Naive thymus-derived CD4-positive, alpha-beta T cell (primary cell): ENCODE data around the gene DNAH8. TPM values are rescaled to one million over a fixed set of nuclear protein-coding genes. Genes with fewer than 3 reads are reported as not detected.
A peak's percentile ranks its signal among the peaks of the same experiment; 100 is the strongest.
"Not testable (repeated sequence)": the region's sequence is repeated elsewhere in the genome, so short reads cannot be mapped to it uniquely, and the experiment has no call there.

Experiments
- ATAC-seq: fragments of 150-1000 bp; cut with Tn5 transposase; 2 replicates; pipeline ENCODE4 v1.10.0; 2021; ENCODE audit warnings: mild to moderate bottlenecking, moderate library complexity
- CTCF ChIA-PET: fragments of 350-600 bp; sonication (Branson Sonifier 250); formaldehyde crosslinking; loops from one replicate; lab custom pipeline; 2021; ENCODE audit warnings: antibody characterized with exemption; lab: Charles Lee
- POLR2A ChIA-PET: fragments of 350-600 bp; sonication (Branson Sonifier 250); formaldehyde crosslinking; loops from one replicate; lab custom pipeline; 2021; ENCODE audit warnings: antibody characterized with exemption, inconsistent platforms; lab: Charles Lee
- DNase-seq, 9 donors: peaks; one replicate each; pipeline versions ENCODE4 v3.0.0 to v3.0.0-alpha.2; 2020 to 2022; ENCODE audit warnings: mixed read lengths in 1 of 9
- H3K27ac ChIP-seq: one replicate; pipeline ENCODE4 v1.7.0; 2013; ENCODE audit warnings: mild to moderate bottlenecking, low read depth, low read length, moderate library complexity
- H3K27me3 ChIP-seq, 2 donors: one replicate each; pipeline ENCODE4 v1.7.0; 2013; ENCODE audit warnings: low read length in 2 of 2, mild to moderate bottlenecking in 2 of 2, moderate library complexity in 2 of 2; ENCODE audit not compliant: control insufficient read depth in 2 of 2, insufficient read depth in 2 of 2
- H3K36me3 ChIP-seq, 3 experiments: 1 replicate in 2 of 3; 2 replicates in 1 of 3; pipeline ENCODE4 v1.7.0; 2013; ENCODE audit warnings: low read length in 3 of 3, mild to moderate bottlenecking in 3 of 3, moderate library complexity in 1 of 3; ENCODE audit not compliant: insufficient read depth in 3 of 3, control insufficient read depth in 2 of 3
- H3K4me1 ChIP-seq, 2 donors: one replicate each; pipeline ENCODE4 v1.7.0; 2013; ENCODE audit warnings: low read length in 2 of 2, mild to moderate bottlenecking in 2 of 2, moderate library complexity in 1 of 2; ENCODE audit not compliant: control insufficient read depth in 2 of 2, insufficient read depth in 2 of 2
- H3K4me3 ChIP-seq: 2 replicates; pipeline ENCODE4 v1.7.0; 2013; ENCODE audit warnings: mild to moderate bottlenecking, low read length
- H3K9me3 ChIP-seq, 3 experiments: 1 replicate in 2 of 3; 2 replicates in 1 of 3; pipeline ENCODE4 v1.7.0; 2013; ENCODE audit warnings: low read length in 3 of 3; ENCODE audit not compliant: control insufficient read depth in 2 of 3
- H3K27ac Mint-ChIP-seq, 9 donors: one replicate each; pipeline ENCODE4 v1.8.0; 2020 to 2022; ENCODE audit warnings: mixed read lengths in 9 of 9, mild to moderate bottlenecking in 8 of 9, moderate library complexity in 5 of 9, inconsistent platforms in 2 of 9
- H3K27me3 Mint-ChIP-seq, 5 donors: one replicate each; pipeline ENCODE4 v1.8.0; 2021 to 2022; ENCODE audit warnings: mixed read lengths in 5 of 5, mild to moderate bottlenecking in 1 of 5
- H3K36me3 Mint-ChIP-seq, 5 donors: one replicate each; pipeline ENCODE4 v1.8.0; 2020 to 2022; ENCODE audit warnings: mixed read lengths in 5 of 5, mild to moderate bottlenecking in 3 of 5, inconsistent platforms in 1 of 5
- H3K4me1 Mint-ChIP-seq, 7 donors: one replicate each; pipeline ENCODE4 v1.8.0; 2020 to 2022; ENCODE audit warnings: mixed read lengths in 7 of 7, mild to moderate bottlenecking in 3 of 7, inconsistent platforms in 1 of 7
- H3K4me3 Mint-ChIP-seq, 10 donors: one replicate each; pipeline ENCODE4 v1.8.0; 2020 to 2022; ENCODE audit warnings: mild to moderate bottlenecking in 10 of 10, mixed read lengths in 10 of 10, moderate library complexity in 6 of 10, inconsistent platforms in 2 of 10
- H3K9me3 Mint-ChIP-seq, 11 donors: one replicate each; pipeline ENCODE4 v1.8.0; 2020 to 2022; ENCODE audit warnings: mixed read lengths in 11 of 11, mild to moderate bottlenecking in 4 of 11, inconsistent platforms in 1 of 11, moderate library complexity in 1 of 11
- intact Hi-C, 2 donors: fragments of 100-400 bp; cut with micrococcal nuclease; formaldehyde crosslinking; loops; one replicate each; pipeline ENCODE4 v1.15.1; 2023
- polyA plus RNA-seq, 2 donors: library from polyadenylated mRNA; unstranded; fragments of 300-500 nt; fragmentation: Illumina TruSeq; gene quantifications; one replicate each; pipeline ENCODE4 v1.2.3, GENCODE V29; 2021
- total RNA-seq, 6 experiments: library from RNA in 5 of 6; stranded (reverse) in 5 of 6; gene quantifications; 1 replicate in 5 of 6; 2 replicates in 1 of 6; pipeline ENCODE4 v1.2.3 and lab custom pipeline; 2021 to 2026

The DNAH8 gene
- total and polyA plus RNA-seq, 7 experiments from 2014 or later = 0.02 to 0.15 (median 0.05) TPM; not detected in 2

DNA sequence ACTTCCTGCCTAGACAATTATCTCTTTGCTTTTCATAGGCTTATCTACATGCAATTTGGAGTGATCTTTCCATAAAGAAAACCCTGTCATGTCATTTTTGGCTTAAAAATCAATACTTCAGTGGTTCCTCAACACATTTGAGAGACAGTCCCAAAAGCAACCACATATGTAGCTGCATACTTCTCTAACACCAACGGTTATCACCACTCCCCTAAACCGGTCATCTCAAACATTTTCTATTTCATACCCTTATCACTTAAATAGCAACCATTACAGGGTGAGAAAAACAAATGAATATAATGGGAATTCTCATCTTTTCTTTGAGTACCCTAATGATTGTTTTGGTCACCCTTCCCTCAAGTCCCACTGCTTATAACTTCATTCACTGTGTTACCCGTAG, 17.3 kb upstream of the DNAH8 start:
- Mint-ChIP-seq H3K36me3 (peaks cover 9 to 59% (median 39%) of the 10 kb centered on the region in 5 donors), H3K27me3 (no peaks in the 10 kb centered on the region), H3K27ac (peak overlapping the region in 2 of 9 donors; percentile 39 to 77), H3K9me3 (peaks cover 6 to 45% (median 13%) of the 10 kb centered on the region in 11 donors), H3K4me3 (no peak overlapping the region), H3K4me1 (peaks cover 18 to 62% (median 34%) of the 10 kb centered on the region in 7 donors)
- POLR2A ChIA-PET = no interaction called here
- Histone ChIP-seq H3K9me3 (peaks cover 0 to 8% (median 0%) of the 10 kb centered on the region in 3 experiments), H3K36me3 (no peaks in the 10 kb centered on the region), H3K4me3 (no peak overlapping the region), H3K27me3 (no peaks in the 10 kb centered on the region), H3K27ac (no peak overlapping the region), H3K4me1 (peaks cover 0 to 4% of the 10 kb centered on the region in 2 donors)
- intact Hi-C loops = no loop called here
- DNase-seq = no peak
- CTCF ChIA-PET = no interaction called here
- ATAC-seq = no peak

DNA sequence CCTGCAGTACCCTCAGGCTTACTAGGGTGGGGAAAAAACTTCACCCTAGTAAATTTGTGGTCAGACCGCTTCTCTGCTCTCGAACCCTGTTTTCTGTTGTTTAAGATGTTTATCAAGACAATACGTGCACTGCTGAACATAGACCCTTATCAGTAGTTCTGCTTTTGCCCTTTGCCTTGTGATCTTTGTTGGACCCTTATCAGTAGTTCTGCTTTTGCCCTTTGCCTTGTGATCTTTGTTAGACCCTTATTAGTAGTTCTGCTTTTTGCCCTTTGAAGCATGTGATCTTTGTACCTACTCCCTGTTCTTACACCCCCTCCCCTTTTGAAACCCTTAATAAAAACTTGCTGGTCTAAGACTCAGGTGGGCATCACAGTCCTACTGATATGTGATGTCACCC, 15.4 kb upstream of the DNAH8 start:
- H3K4me1 ChIP-seq, H3K27ac ChIP-seq, H3K27me3 ChIP-seq, CTCF ChIA-PET, H3K4me3 ChIP-seq, DNase-seq, H3K9me3 ChIP-seq, POLR2A ChIA-PET, H3K27me3 Mint-ChIP-seq, H3K36me3 ChIP-seq, ATAC-seq: not testable (repeated sequence)
- peaks cover 6 to 45% (median 12%) of the 10 kb centered on the region in 11 donors for H3K9me3 Mint-ChIP-seq
- peaks cover 9 to 51% (median 38%) of the 10 kb centered on the region in 5 donors for H3K36me3 Mint-ChIP-seq
- intact Hi-C loops = loop anchor here (5.0 to 10.0 kb wide), 2 partner anchors 528 to 1025 kb away; partner anchors contain the start of genes KCNK5 (in 1 of the 2) and KIF6 (in 1 of the 2)
- peak overlapping the region in 1 of 10 donors; percentile 13 for H3K4me3 Mint-ChIP-seq
- H3K4me1 Mint-ChIP-seq = peaks cover 17 to 62% (median 34%) of the 10 kb centered on the region in 7 donors
- H3K27ac Mint-ChIP-seq = peak overlapping the region in 4 of 9 donors; percentile 0 to 50 (median 21)

DNA sequence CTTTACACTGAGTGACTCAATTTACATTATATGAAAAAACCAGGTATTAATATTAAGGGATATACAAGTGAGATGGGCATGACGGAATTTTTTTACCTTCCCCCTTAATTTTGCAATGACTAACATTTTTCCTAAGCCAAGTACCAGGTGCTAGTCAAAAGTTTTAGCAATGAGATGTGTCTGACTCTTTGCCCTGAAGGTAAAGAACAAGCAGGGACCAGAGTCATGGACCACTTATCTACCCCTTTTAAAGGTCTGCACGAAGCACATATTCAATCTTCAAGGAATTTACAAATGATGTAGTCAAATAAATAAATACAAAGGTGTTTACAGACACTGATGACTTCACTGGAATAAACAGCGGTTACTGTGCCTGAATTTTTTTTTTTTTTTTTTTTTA, 13.6 kb upstream of the DNAH8 start:
- ChIA-PET CTCF (no interaction called here), POLR2A (interaction anchor here (0.7 kb wide), 2 partner anchors 8 to 55 kb away, joined by 3 read pairs; no protein-coding TSS in a partner anchor)
- H3K27me3 Mint-ChIP-seq = peaks cover 3 to 7% (median 7%) of the 10 kb centered on the region in 5 donors
- H3K9me3 Mint-ChIP-seq = peaks cover 6 to 45% (median 12%) of the 10 kb centered on the region in 11 donors
- DNase-seq (no peak), ATAC-seq (no peak)
- Histone ChIP-seq H3K9me3 (peaks cover 0 to 8% (median 0%) of the 10 kb centered on the region in 3 experiments), H3K4me1 (peaks cover 0 to 4% of the 10 kb centered on the region in 2 donors), H3K27me3 (no peaks in the 10 kb centered on the region), H3K27ac (no peak overlapping the region), H3K36me3 (no peaks in the 10 kb centered on the region), H3K4me3 (no peak overlapping the region)
- H3K4me3 Mint-ChIP-seq = peak overlapping the region; percentile 21 to 93 (median 68)
- peak overlapping the region in 5 of 9 donors; percentile 21 to 95 (median 85) for H3K27ac Mint-ChIP-seq
- intact Hi-C loops = loop anchor here (5.0 to 10.0 kb wide), 2 partner anchors 526 to 1023 kb away; partner anchors contain the start of genes KCNK5 (in 1 of the 2) and KIF6 (in 1 of the 2)
- peaks cover 9 to 43% (median 29%) of the 10 kb centered on the region in 5 donors for H3K36me3 Mint-ChIP-seq
- peaks cover 8 to 56% (median 30%) of the 10 kb centered on the region in 7 donors for H3K4me1 Mint-ChIP-seq

DNA sequence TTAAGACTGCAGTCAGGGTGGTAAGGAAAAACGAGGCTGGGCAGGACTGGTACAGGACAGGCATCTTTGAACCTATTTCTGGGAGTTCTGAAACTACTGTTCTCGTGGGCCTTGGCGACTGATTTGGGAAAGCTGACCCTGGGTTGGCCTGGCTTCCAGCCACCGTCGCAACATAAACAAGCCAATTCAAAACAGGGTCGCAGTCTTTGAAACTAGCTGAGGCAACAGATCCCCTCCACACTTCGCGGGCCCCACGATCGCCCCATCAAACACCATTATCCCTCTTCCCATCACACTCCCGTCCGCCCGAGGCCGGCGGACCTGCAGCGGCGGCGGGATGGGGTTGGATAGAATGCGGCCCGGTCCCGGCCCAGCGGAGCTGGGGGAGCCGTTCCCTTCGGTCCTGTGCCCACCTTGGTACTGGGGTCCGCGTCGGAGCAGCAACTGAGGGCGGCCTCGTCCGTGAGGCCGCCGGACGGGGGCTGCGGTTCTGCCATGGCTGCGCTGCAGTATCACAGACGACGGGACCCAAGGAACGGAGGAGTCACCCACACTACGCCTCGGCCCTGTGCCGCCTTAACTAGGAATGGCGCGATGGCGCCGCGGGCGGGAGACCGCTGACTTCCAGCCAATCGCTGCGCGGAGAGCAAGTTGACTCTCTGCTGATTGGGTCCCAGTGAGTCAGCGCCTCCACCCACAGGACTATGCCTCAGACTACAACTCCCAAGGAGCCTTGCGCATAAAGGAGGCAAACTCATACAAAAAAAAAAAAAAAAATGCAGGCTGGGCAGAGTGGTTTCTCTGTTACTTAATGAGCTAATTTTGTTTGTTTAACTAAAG, 12.3 kb upstream of the DNAH8 start, which contains the start of gene GLO1:
TSS of gene GLO1 (minus strand) at position 588 of the 840 bp plus-strand sequence. CDS start at position 497, 91 bp downstream.
- Histone ChIP-seq H3K9me3 (peaks cover 0 to 8% (median 0%) of the 10 kb centered on the region in 3 experiments), H3K36me3 (no peaks in the 10 kb centered on the region), H3K27ac (peak within 1 kb of the TSS; percentile 81), H3K27me3 (no peaks in the 10 kb centered on the region), H3K4me3 (peak within 1 kb of the TSS; percentile 81), H3K4me1 (peaks cover 0 to 4% of the 10 kb centered on the region in 2 donors)
- peak; percentile 100 for ATAC-seq
- intact Hi-C loops = loop anchor here (1.0 to 10.0 kb wide), 8 partner anchors 12 to 1022 kb away; partner anchors contain the start of genes BTBD9 (in 2 of the 2), ZFAND3 (in 2 of the 2), KCNK5 (in 1 of the 2) and KIF6 (in 1 of the 2)
- ChIA-PET POLR2A (interaction anchor here (0.6 to 1.9 kb wide), 5 partner anchors 10 to 1321 kb away, joined by 3 to 9 read pairs (median 3); partner anchors contain the start of gene BTBD9), CTCF (interaction anchor here (0.6 kb wide), 2 partner anchors 27 to 1379 kb away, joined by 3 to 4 read pairs; no protein-coding TSS in a partner anchor)
- peaks cover 9 to 39% (median 29%) of the 10 kb centered on the region in 5 donors for H3K36me3 Mint-ChIP-seq
- H3K4me1 Mint-ChIP-seq = peaks cover 8 to 50% (median 28%) of the 10 kb centered on the region in 7 donors
- peak within 1 kb of the TSS; percentile 76 to 95 (median 91) for H3K27ac Mint-ChIP-seq
- peak within 1 kb of the TSS; percentile 77 to 99 (median 90) for H3K4me3 Mint-ChIP-seq
- H3K9me3 Mint-ChIP-seq = peaks cover 6 to 43% (median 12%) of the 10 kb centered on the region in 11 donors
- peaks cover 13 to 18% (median 16%) of the 10 kb centered on the region in 5 donors for H3K27me3 Mint-ChIP-seq
- peak; percentile 84 to 96 (median 94) for DNase-seq

DNA sequence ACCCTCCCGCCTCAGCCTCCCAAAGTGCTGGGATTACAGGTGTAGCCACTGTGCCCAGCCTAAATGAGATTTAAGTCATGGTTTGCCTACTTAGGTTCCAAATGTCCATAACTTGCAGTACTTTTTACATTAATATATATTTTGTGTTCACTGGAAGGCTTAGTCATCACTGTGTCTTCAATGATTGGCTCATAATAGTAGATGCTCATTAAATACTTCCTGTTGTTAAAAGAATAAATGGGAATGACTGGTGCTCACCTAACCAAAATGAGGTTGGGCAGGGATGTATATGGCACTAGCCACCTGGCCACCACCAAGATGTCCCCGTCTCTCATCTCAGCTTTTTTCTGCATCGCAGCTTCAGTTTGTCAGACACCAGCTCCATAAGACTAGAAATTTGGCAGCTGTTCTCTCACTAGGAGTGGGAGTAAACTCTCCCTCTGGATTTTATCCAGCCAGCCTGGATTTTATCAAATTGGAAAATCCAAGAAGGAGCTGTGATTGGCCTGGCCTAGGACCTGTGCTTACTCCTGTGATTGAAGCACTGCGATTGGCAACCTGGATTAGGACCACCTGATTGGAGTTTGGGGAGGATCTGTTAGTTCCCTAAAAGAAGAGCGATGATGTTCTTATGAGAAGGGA, 11.0 kb upstream of the DNAH8 start:
- intact Hi-C loops = loop anchor here (1.0 to 10.0 kb wide), 8 partner anchors 10 to 1021 kb away; partner anchors contain the start of genes BTBD9 (in 2 of the 2), ZFAND3 (in 2 of the 2), KCNK5 (in 1 of the 2) and KIF6 (in 1 of the 2)
- Mint-ChIP-seq H3K27me3 (peaks cover 18 to 27% (median 22%) of the 10 kb centered on the region in 5 donors), H3K4me1 (peaks cover 8 to 41% (median 25%) of the 10 kb centered on the region in 7 donors), H3K4me3 (no peak overlapping the region), H3K36me3 (peaks cover 9 to 30% (median 19%) of the 10 kb centered on the region in 5 donors), H3K27ac (peak overlapping the region in 2 of 9 donors; percentile 15 to 49), H3K9me3 (peaks cover 6 to 30% (median 11%) of the 10 kb centered on the region in 11 donors)
- ATAC-seq (no peak), DNase-seq (no peak)
- ChIA-PET CTCF (no interaction called here), POLR2A (interaction anchor here (1.9 kb wide), 1 partner anchor 65 kb away, joined by 9 read pairs; the partner anchor contains the start of gene BTBD9)
- Histone ChIP-seq H3K4me3 (no peak overlapping the region), H3K27ac (no peak overlapping the region), H3K27me3 (no peaks in the 10 kb centered on the region), H3K36me3 (no peaks in the 10 kb centered on the region), H3K4me1 (peaks cover 0 to 4% of the 10 kb centered on the region in 2 donors), H3K9me3 (peaks cover 0 to 8% (median 0%) of the 10 kb centered on the region in 3 experiments)
